Adipose tissue (tissue), 3 donors: ENCODE data around the gene ARHGEF33. TPM values are rescaled to one million over a fixed set of nuclear protein-coding genes. Genes with fewer than 3 reads are reported as not detected.

ENCODE experiments used
- H3K27ac ChIP-seq: one replicate; pipeline ENCODE4 v1.5.1; 2013; ENCODE audit warnings: low read depth, low read length
- WGBS, 3 donors: extraction: QIAGEN DNeasy Blood & Tissue Kit; methylation state at CpG; one replicate each; pipeline ENCODE4 v1.1.7; 2013; 5-methylcytosine and 5-hydroxymethylcytosine counted together
- polyA plus RNA-seq, 3 donors: library from polyadenylated mRNA; stranded (reverse); fragments of 200-250 nt; gene quantifications; one replicate each; pipeline ENCODE4 v1.2.3, GENCODE V29; 2013
- donor health status: healthy with polysubstance abuse.
- donor health status: Bipolar disorder and iron deficiency.
- donor health status: healthy.

Gene ARHGEF33
- 1 to 10 TPM in 1 of 3 donors, under 1 TPM in 2; 0.10 to 2.4 (median 0.14) TPM for polyA plus RNA-seq

- no peak within 1 kb of the TSS for H3K27ac ChIP-seq
- 79 to 87% (median 84%) methylated on average over 3 of the region's 3 CpGs for WGBS, 3 donors
Measured at GRCh38 chr2:38889575-38889974, at the start of gene ARHGEF33. ARHGEF33 (plus strand) TSS chr2:38889875; CDS start chr2:38919448, 29,573 bp downstream.

DNA sequence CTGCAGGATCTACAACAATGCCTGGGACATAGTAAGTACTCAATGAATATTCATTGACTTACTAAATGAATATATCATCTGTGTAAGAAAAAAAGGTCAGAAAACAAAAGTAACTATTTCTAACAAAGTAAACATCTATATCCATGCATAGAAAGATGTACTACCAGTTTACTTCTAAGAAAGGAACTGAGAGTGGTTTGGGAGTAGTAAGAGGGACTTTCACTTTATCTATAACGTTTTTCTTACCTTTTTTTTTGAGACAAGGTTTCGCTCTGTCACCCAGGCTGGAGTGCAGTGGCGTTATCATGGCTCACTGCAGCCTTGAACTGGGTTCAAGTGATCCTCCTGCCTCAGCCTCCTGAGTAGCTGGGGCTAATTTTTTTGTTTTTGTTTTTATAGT is 39.6 kb upstream of the ARHGEF33 start:
- 87 to 92% (median 92%) methylated on average over 3 of the region's 3 CpGs for WGBS, 3 donors
- H3K27ac ChIP-seq: no peak overlapping the region

- no peak overlapping the region for H3K27ac ChIP-seq
- WGBS, 3 donors: 94 to 100% (median 96%) methylated on average over 1 of the region's 1 CpG
Measured at GRCh38 chr2:38856165-38856564, 33.5 kb upstream of the ARHGEF33 start.

GRCh38 chr2:38862476-38862875 is 27.2 kb upstream of the ARHGEF33 start:
- H3K27ac ChIP-seq: no peak overlapping the region

- 88 to 94% (median 93%) methylated on average over 2 of the region's 2 CpGs for WGBS, 3 donors
Measured at GRCh38 chr2:38863061-38863695, 26.5 kb upstream of the ARHGEF33 start.

DNA sequence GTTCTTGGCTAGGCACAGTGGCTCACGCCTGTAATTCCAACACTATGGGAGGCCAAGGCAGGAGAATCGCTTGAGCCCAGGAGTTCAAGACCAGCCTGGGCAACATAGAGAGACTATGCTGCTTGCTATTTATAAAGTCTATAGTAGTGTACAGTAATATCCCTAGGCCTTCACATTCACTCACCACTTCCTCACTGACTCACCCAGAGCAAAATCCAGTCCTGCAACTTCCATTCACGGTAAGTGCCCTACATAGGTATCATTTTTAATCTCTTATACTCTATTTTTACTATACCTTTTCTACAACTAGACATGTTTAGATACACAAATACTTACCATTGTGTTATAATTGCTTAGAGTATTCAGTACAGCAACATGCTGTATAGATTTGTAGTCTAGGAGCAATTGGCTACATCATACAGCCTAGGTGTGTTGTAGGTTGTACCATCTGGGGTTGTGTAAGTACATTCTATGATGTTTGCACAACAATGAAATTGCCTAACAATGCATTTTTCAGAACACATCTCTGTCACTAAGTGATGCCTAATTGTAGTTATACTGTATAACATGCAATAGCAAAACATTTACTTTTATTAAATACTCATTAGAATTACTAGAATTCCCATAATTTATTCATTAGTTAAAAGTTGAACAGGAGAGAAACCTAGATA is 22.8 kb upstream of the ARHGEF33 start:
- WGBS, 3 donors: 91 to 96% (median 94%) methylated on average over 3 of the region's 3 CpGs
- no peak overlapping the region for H3K27ac ChIP-seq

More at GRCh38 chr2:38863061-38863695, 26.5 kb upstream of the ARHGEF33 start:
- no peak overlapping the region for H3K27ac ChIP-seq

GRCh38 chr2:38871432-38871831 is 18.2 kb upstream of the ARHGEF33 start:
- 96 to 98% (median 98%) methylated on average over 3 of the region's 3 CpGs for WGBS, 3 donors

DNA sequence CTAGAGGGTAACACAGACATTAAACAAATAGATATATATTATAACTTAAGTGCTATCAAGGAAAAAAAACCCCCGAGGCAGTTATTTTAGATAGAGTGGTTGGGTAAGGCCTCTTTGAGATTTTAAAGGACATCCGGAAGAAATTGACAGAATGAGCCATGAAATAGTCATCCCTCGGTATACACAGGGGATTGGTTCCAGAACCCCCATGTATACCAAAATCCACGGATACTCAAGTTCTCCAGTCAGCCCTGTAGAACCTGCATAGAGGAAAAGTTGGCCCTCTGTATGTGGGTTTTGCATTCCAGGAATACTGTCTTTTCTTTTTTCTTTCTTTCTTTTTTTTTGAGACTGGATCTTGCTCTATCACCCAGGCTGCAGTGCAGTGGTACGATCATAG is 15.9 kb upstream of the ARHGEF33 start:
- WGBS, 3 donors: 75 to 78% (median 77%) methylated on average over 5 of the region's 5 CpGs
- H3K27ac ChIP-seq: no peak overlapping the region

More at GRCh38 chr2:38871432-38871831, 18.2 kb upstream of the ARHGEF33 start:
- H3K27ac ChIP-seq: no peak overlapping the region

GRCh38 chr2:38875227-38875575 is 14.5 kb upstream of the ARHGEF33 start:
- H3K27ac ChIP-seq: no peak overlapping the region
- 0 to 3% (median 1%) methylated on average over 10 of the region's 10 CpGs for WGBS, 3 donors

GRCh38 chr2:38875576-38876367 is 13.9 kb upstream of the ARHGEF33 start, which contains the start of the genes DHX57 and MORN2:
DHX57 (minus strand) TSS chr2:38875934; CDS start chr2:38868405, 7,529 bp downstream.
MORN2 (plus strand) TSS chr2:38875976.
- no peak within 1 kb of the TSS for H3K27ac ChIP-seq
- WGBS, 3 donors: 0 to 1% (median 1%) methylated on average over 52 of the region's 52 CpGs

GRCh38 chr2:38876407-38876806 is 13.3 kb upstream of the ARHGEF33 start:
- H3K27ac ChIP-seq: no peak overlapping the region
- 15 to 37% (median 35%) methylated on average over 10 of the region's 10 CpGs for WGBS, 3 donors

DNA sequence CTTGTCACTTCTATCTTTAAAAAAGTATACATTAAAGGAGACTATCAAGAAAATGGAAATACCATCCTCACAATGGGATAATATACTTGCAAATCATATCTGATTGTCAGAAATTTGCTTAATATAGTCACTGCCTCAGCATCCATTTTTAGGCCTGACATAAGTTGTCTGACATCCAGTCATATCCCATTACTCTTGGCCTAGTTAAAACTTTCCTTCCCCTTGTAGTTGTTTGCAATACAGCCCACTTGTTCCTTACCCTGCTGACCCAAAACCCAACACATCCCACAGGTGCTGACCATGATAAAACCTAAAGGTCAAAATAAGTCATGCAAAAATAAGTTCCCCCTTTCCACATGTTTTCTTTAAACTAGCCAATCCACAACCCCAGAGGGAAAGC is 3.6 kb upstream of the ARHGEF33 start:
- H3K27ac ChIP-seq: no peak overlapping the region

- no peak overlapping the region for H3K27ac ChIP-seq
- 82 to 89% (median 84%) methylated on average over 4 of the region's 4 CpGs for whole genome bisulfite sequencing, 3 donors
Measured at GRCh38 chr2:38887347-38887746, 2.3 kb upstream of the ARHGEF33 start.

GRCh38 chr2:38887902-38888554 is 1.6 kb upstream of the ARHGEF33 start:
- H3K27ac ChIP-seq: no peak overlapping the region

GRCh38 chr2:38889045-38889444 is 630 bp upstream of the ARHGEF33 start:
- H3K27ac ChIP-seq: no peak overlapping the region

More at GRCh38 chr2:38887902-38888554, 1.6 kb upstream of the ARHGEF33 start:
- WGBS, 3 donors: 96 to 98% (median 96%) methylated on average over 1 of the region's 1 CpG

GRCh38 chr2:38892819-38893218 is 3.1 kb downstream of the ARHGEF33 start:
- H3K27ac ChIP-seq: no peak overlapping the region

DNA sequence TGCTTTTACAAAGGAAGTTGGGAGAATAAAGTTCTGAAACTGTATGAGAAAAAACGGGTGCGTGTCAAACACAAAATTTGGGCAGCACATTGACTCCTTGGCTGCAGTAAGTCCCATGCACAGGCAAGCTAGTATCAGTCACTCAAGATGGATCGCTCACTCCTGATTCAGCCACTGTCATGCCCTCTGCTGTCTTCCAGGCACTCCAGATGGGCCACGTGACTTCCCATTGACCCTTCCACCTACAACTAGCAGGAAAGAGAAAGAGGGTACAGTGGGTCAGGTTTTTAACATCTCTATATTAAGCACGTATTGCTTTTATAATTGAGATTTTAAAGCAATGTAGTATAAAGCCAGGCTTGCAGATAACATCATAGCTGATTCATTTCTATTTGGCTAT is 8.6 kb downstream of the ARHGEF33 start:
- H3K27ac ChIP-seq: no peak overlapping the region
- WGBS, 3 donors: 83% methylated on average over 5 of the region's 5 CpGs

- no peak overlapping the region for H3K27ac ChIP-seq
- WGBS, 3 donors: 50 to 76% (median 73%) methylated on average over 1 of the region's 1 CpG
Measured at GRCh38 chr2:38900726-38901125, 11.1 kb downstream of the ARHGEF33 start.

- 76 to 96% (median 89%) methylated on average over 2 of the region's 2 CpGs for WGBS, 3 donors
- no peak overlapping the region for H3K27ac ChIP-seq
Measured at GRCh38 chr2:38905251-38905650, 15.6 kb downstream of the ARHGEF33 start.
